GM12878 (cell line): ENCODE data around the gene PFKP. TPM values are rescaled to one million over a fixed set of nuclear protein-coding genes. Genes with fewer than 3 reads are reported as not detected.

ENCODE experiments used
- ATAC-seq: fragments of 200-7000 bp; cut with Tn5 transposase; 3 replicates; pipeline ENCODE4 v1.9.1; 2020; ENCODE audit warnings: mild to moderate bottlenecking, moderate library complexity
- BruUV-seq: library from RNA; stranded (reverse); fragments of 400-500 nt; replicated peaks from 2 replicates; lab custom pipeline; 2021; lab: Mats Ljungman, UMichigan
- CTCF ChIA-PET: fragments of 300-600 bp; sonication (Branson Sonifier 250); formaldehyde crosslinking; extraction: SDS; loops from one replicate; lab custom pipeline; 2021; ENCODE audit warnings: inconsistent platforms; lab: Yijun Ruan, JAX
- POLR2A ChIA-PET: fragments of 350-600 bp; formaldehyde crosslinking; extraction: SDS; loops from one replicate; lab custom pipeline; 2021; ENCODE audit warnings: inconsistent platforms; lab: Charles Lee
- RAD21 ChIA-PET: fragments of 300-600 bp; sonication (Branson Sonifier 250); formaldehyde crosslinking; loops from one replicate; lab custom pipeline; 2023; ENCODE audit warnings: antibody characterized with exemption; ENCODE audit not compliant: unreplicated experiment; lab: Charles Lee
- SMC1A ChIA-PET: fragments of 300-600 bp; sonication (Branson Sonifier 250); formaldehyde crosslinking; loops from one replicate; lab custom pipeline; 2023; ENCODE audit not compliant: unreplicated experiment, uncharacterized antibody; lab: Charles Lee
- DNase-seq: peaks from one replicate; pipeline ENCODE4 v3.0.0-alpha.2; 2011; ENCODE audit warnings: low read depth, low spot score
- FAIRE-seq: peaks from 3 replicates; lab custom pipeline; 2011; peaks lifted over from hg19 to GRCh38; lab: Jason Lieb, UNC
- H2AFZ ChIP-seq: 2 replicates; pipeline ENCODE4 v1.6.0; 2011; ENCODE audit warnings: low read depth, low read length, control low read depth; ENCODE audit not compliant: control insufficient read depth
- H3K27ac ChIP-seq: 2 replicates; pipeline ENCODE4 v1.5.1; 2011; ENCODE audit warnings: control low read depth; ENCODE audit not compliant: control insufficient read depth, insufficient read depth
- H3K27me3 ChIP-seq, 2 experiments: replicated peaks in 1 of 2; 2 replicates each; pipeline versions ENCODE4 v1.6.0 to v1.6.1; 2011; ENCODE audit warnings: low read length in 1 of 2; ENCODE audit not compliant: control insufficient read depth in 2 of 2, insufficient read depth in 2 of 2
- H3K36me3 ChIP-seq, 2 experiments: 2 replicates each; pipeline ENCODE4 v1.5.1; 2011; ENCODE audit warnings: low read length in 1 of 2; ENCODE audit not compliant: control insufficient read depth in 2 of 2, insufficient read depth in 2 of 2
- H3K4me1 ChIP-seq: 2 replicates; pipeline ENCODE4 v1.6.1; 2011; ENCODE audit warnings: mild to moderate bottlenecking, low read length, moderate library complexity, mixed read lengths; ENCODE audit not compliant: control insufficient read depth, insufficient read depth
- H3K4me2 ChIP-seq: 2 replicates; pipeline ENCODE4 v1.6.0; 2011; ENCODE audit warnings: control low read depth; ENCODE audit not compliant: control insufficient read depth, insufficient read depth
- H3K4me3 ChIP-seq: fragments of 200-600 bp; sonication (generic); 2 replicates; pipeline ENCODE4 v1.5.1; 2016
- H3K79me2 ChIP-seq: 2 replicates; pipeline ENCODE4 v1.6.0; 2011; ENCODE audit warnings: low read length; ENCODE audit not compliant: control insufficient read depth, insufficient read depth
- H3K9ac ChIP-seq: 2 replicates; pipeline ENCODE4 v1.8.0; 2011; ENCODE audit warnings: low read length, control low read depth, mixed read lengths; ENCODE audit not compliant: control insufficient read depth, insufficient read depth
- H3K9me3 ChIP-seq: replicated peaks from 3 replicates; pipeline ENCODE4 v1.5.1; 2011; ENCODE audit warnings: mild to moderate bottlenecking, low read length; ENCODE audit not compliant: control insufficient read depth, insufficient read depth
- H4K20me1 ChIP-seq: 2 replicates; pipeline ENCODE4 v1.6.0; 2011; ENCODE audit not compliant: control insufficient read depth, insufficient read depth
- BMI1 ChIP-seq: fragments of 450-650 bp; IDR thresholded peaks from 2 replicates; pipeline ENCODE4 v1.6.1; 2016; ENCODE audit warnings: mild to moderate bottlenecking, moderate library complexity, borderline replicate concordance
- CHD2 ChIP-seq: IDR thresholded peaks from 2 replicates; pipeline ENCODE4 v1.6.1; 2011; ENCODE audit warnings: low read depth, low read length, improper control_type of control experiment, borderline replicate concordance
- FOXK2 ChIP-seq: fragments of 450-650 bp; IDR thresholded peaks from 2 replicates; pipeline ENCODE4 v1.6.1; 2017; ENCODE audit warnings: mild to moderate bottlenecking, moderate library complexity
- KAT2A ChIP-seq: conservative IDR thresholded peaks from 2 replicates; pipeline ENCODE4 v1.6.1; 2011; ENCODE audit warnings: low read depth, low read length; ENCODE audit not compliant: control insufficient read depth
- WRNIP1 ChIP-seq: IDR thresholded peaks from 2 replicates; pipeline ENCODE4 v1.6.1; 2011; ENCODE audit warnings: low read depth, low read length, improper control_type of control experiment, borderline replicate concordance
- ZNF384 ChIP-seq: IDR thresholded peaks from 2 replicates; pipeline ENCODE4 v1.6.1; 2012; ENCODE audit warnings: low read depth, mild to moderate bottlenecking, low read length, improper control_type of control experiment, borderline replicate concordance
- WGBS: methylation state at CpG from one replicate; pipeline ENCODE4 v1.1.6; 2016; ENCODE audit warnings: low lambda C conversion rate; ENCODE audit not compliant: insufficient replicate concordance, insufficient coverage; ENCODE audit errors: missing lambda C conversion rate; 5-methylcytosine and 5-hydroxymethylcytosine counted together
- in situ Hi-C: fragments of 300-500 bp; cut with MboI; formaldehyde crosslinking; loops from 9 replicates; pipeline ENCODE4 v1.14.3; 2018; ENCODE audit warnings: mixed read lengths
- intact Hi-C: fragments of 100-400 bp; cut with micrococcal nuclease; formaldehyde crosslinking; loops from one replicate; pipeline ENCODE4 v1.14.2; 2022; ENCODE audit not compliant: unreplicated experiment
- polyA plus RNA-seq, 11 experiments: library from polyadenylated mRNA; depleted of rRNA in 4 of 11; unstranded in 6 of 11; stranded (reverse) in 5 of 11; fragments of >200 nt; fragmentation: Nextera tagmentation in 4 of 11; fragmentation: Illumina TruSeq in 1 of 11; extraction: Ambion mirVana in 4 of 11; extraction: Trizol in 1 of 11; gene quantifications; 1 replicate in 1 of 11; 2 replicates in 10 of 11; pipeline versions ENCODE4 v1.2.1 to v1.2.3, GENCODE V29; 2011 to 2016; ENCODE audit warnings: inconsistent platforms in 2 of 11, missing spikeins in 2 of 11, low read depth in 1 of 11
- total RNA-seq, 4 experiments: library from RNA; depleted of rRNA in 3 of 4; stranded (reverse); fragments of >200 nt in 3 of 4; fragmentation: Illumina TruSeq in 1 of 4; extraction: Trizol in 1 of 4; gene quantifications; 2 replicates each; pipeline versions ENCODE4 v1.2.1 to v1.2.3, GENCODE V29; 2013 to 2021
- TF ChIP-seq, protein P1 (sequence below): fragments of 450-650 bp; conservative IDR thresholded peaks from 2 replicates; pipeline ENCODE4 v1.6.1; 2017; ENCODE audit warnings: mild to moderate bottlenecking, moderate library complexity
- TF ChIP-seq, protein P2 (sequence below): IDR thresholded peaks from 2 replicates; pipeline ENCODE4 v1.6.1; 2011; ENCODE audit warnings: borderline replicate concordance, low read depth, mild to moderate bottlenecking, moderate library complexity, low read length; ENCODE audit not compliant: insufficient read depth, poor library complexity, severe bottlenecking
- TF ChIP-seq, protein P3 (sequence below): fragments of 450-650 bp; formaldehyde crosslinking; IDR thresholded peaks from 2 replicates; pipeline ENCODE4 v1.4.0; 2022; ENCODE audit warnings: mild to moderate bottlenecking, moderate library complexity
- TF ChIP-seq, protein P4 (sequence below): IDR thresholded peaks from 2 replicates; pipeline ENCODE4 v1.6.1; 2012; ENCODE audit warnings: mild to moderate bottlenecking, low read depth, low read length

Gene PFKP
- total and polyA plus RNA-seq, 10 of the 15 experiments (the other 5 are each of a cell fraction or from before 2014, with no cell fraction given): 27.0 to 145 (median 95.7) TPM

DNA sequence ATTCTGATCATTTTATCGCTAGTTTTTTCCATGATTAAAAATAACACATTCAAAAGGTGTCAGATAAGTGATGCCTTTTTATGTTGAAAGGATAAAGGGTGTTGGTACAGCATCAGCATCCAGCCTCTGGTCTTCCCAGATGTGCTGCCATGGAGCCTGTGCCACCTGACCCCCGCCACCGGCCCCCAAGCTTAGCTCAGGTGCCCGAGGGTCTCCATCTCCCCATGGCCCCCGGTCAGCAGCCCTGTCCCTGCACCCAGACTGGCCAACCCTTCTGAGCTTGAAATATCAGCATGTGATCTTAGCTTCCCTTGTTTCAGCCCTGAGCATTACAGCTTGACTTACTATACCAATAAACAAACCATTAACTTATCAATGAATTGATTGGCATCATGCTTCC is 24.6 kb downstream of the PFKP start (continued):
- TF ChIP-seq, protein P1, sequence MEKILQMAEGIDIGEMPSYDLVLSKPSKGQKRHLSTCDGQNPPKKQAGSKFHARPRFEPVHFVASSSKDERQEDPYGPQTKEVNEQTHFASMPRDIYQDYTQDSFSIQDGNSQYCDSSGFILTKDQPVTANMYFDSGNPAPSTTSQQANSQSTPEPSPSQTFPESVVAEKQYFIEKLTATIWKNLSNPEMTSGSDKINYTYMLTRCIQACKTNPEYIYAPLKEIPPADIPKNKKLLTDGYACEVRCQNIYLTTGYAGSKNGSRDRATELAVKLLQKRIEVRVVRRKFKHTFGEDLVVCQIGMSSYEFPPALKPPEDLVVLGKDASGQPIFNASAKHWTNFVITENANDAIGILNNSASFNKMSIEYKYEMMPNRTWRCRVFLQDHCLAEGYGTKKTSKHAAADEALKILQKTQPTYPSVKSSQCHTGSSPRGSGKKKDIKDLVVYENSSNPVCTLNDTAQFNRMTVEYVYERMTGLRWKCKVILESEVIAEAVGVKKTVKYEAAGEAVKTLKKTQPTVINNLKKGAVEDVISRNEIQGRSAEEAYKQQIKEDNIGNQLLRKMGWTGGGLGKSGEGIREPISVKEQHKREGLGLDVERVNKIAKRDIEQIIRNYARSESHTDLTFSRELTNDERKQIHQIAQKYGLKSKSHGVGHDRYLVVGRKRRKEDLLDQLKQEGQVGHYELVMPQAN: no peak
- TF ChIP-seq WRNIP1 (no peak), CHD2 (no peak), FOXK2 (no peak)
- TF ChIP-seq, protein P2, sequence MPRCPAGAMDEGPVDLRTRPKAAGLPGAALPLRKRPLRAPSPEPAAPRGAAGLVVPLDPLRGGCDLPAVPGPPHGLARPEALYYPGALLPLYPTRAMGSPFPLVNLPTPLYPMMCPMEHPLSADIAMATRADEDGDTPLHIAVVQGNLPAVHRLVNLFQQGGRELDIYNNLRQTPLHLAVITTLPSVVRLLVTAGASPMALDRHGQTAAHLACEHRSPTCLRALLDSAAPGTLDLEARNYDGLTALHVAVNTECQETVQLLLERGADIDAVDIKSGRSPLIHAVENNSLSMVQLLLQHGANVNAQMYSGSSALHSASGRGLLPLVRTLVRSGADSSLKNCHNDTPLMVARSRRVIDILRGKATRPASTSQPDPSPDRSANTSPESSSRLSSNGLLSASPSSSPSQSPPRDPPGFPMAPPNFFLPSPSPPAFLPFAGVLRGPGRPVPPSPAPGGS: no peak

- peaks cover 15 to 17% of the 10 kb centered on the region in 2 experiments for H3K36me3 ChIP-seq
- no peak for ATAC-seq
- peaks cover 26% of the 10 kb centered on the region for H3K4me1 ChIP-seq
- no peak for FAIRE-seq
- no peak for TF ChIP-seq ZNF384
- no peak for TF ChIP-seq KAT2A
- no peak for TF ChIP-seq BMI1
- TF ChIP-seq, protein P3, sequence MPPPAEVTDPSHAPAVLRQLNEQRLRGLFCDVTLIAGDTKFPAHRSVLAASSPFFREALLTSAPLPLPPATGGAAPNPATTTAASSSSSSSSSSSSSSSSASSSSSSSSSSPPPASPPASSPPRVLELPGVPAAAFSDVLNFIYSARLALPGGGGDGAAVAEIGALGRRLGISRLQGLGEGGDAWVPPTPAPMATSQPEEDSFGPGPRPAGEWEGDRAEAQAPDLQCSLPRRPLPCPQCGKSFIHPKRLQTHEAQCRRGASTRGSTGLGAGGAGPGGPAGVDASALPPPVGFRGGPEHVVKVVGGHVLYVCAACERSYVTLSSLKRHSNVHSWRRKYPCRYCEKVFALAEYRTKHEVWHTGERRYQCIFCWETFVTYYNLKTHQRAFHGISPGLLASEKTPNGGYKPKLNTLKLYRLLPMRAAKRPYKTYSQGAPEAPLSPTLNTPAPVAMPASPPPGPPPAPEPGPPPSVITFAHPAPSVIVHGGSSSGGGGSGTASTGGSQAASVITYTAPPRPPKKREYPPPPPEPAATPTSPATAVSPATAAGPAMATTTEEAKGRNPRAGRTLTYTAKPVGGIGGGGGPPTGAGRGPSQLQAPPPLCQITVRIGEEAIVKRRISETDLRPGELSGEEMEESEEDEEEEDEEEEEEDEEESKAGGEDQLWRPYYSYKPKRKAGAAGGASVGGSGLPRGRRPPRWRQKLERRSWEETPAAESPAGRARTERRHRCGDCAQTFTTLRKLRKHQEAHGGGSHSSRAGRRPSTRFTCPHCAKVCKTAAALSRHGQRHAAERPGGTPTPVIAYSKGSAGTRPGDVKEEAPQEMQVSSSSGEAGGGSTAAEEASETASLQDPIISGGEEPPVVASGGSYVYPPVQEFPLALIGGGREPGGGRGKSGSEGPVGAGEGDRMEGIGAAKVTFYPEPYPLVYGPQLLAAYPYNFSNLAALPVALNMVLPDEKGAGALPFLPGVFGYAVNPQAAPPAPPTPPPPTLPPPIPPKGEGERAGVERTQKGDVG (CRISPR knock-in tag): no peak
- no peak for TF ChIP-seq FOXK2
- TF ChIP-seq, protein P4, sequence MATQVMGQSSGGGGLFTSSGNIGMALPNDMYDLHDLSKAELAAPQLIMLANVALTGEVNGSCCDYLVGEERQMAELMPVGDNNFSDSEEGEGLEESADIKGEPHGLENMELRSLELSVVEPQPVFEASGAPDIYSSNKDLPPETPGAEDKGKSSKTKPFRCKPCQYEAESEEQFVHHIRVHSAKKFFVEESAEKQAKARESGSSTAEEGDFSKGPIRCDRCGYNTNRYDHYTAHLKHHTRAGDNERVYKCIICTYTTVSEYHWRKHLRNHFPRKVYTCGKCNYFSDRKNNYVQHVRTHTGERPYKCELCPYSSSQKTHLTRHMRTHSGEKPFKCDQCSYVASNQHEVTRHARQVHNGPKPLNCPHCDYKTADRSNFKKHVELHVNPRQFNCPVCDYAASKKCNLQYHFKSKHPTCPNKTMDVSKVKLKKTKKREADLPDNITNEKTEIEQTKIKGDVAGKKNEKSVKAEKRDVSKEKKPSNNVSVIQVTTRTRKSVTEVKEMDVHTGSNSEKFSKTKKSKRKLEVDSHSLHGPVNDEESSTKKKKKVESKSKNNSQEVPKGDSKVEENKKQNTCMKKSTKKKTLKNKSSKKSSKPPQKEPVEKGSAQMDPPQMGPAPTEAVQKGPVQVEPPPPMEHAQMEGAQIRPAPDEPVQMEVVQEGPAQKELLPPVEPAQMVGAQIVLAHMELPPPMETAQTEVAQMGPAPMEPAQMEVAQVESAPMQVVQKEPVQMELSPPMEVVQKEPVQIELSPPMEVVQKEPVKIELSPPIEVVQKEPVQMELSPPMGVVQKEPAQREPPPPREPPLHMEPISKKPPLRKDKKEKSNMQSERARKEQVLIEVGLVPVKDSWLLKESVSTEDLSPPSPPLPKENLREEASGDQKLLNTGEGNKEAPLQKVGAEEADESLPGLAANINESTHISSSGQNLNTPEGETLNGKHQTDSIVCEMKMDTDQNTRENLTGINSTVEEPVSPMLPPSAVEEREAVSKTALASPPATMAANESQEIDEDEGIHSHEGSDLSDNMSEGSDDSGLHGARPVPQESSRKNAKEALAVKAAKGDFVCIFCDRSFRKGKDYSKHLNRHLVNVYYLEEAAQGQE: no peak
- H3K9ac ChIP-seq: no peak overlapping the region
- no peaks in the 10 kb centered on the region for H3K9me3 ChIP-seq
- H3K79me2 ChIP-seq: peaks cover 57% of the 10 kb centered on the region
- ChIA-PET POLR2A (no interaction called here), RAD21 (no interaction called here), CTCF (no interaction called here), SMC1A (no interaction called here)
- H3K27me3 ChIP-seq: no peaks in the 10 kb centered on the region
- no peak for DNase-seq
- peaks cover 8% of the 10 kb centered on the region for H4K20me1 ChIP-seq
- in situ Hi-C loops: no loop called here
- intact Hi-C loops: no loop called here
- H3K4me3 ChIP-seq: no peak overlapping the region
- BruUV-seq: no TSS peak
- 96% methylated on average over 5 of the region's 5 CpGs for WGBS
- H3K4me2 ChIP-seq: no peak overlapping the region
- no peak overlapping the region for H3K27ac ChIP-seq
- H2AFZ ChIP-seq: no peak overlapping the region
Observed at GRCh38 chr10:3093996-3094395, 26.6 kb downstream of the PFKP start.
